Ecto neural progenitor cell (in vitro differentiated cells): Measurements from ENCODE around the gene C11orf16.
"Not testable (repeated sequence)": the region's sequence is repeated elsewhere in the genome, so short reads cannot be mapped to it uniquely, and the experiment has no call there.

Experiments
- DNase-seq: peaks from one replicate; pipeline ENCODE4 v3.0.0-alpha.2; 2018; ENCODE audit warnings: low spot score

The C11orf16 gene

DNA sequence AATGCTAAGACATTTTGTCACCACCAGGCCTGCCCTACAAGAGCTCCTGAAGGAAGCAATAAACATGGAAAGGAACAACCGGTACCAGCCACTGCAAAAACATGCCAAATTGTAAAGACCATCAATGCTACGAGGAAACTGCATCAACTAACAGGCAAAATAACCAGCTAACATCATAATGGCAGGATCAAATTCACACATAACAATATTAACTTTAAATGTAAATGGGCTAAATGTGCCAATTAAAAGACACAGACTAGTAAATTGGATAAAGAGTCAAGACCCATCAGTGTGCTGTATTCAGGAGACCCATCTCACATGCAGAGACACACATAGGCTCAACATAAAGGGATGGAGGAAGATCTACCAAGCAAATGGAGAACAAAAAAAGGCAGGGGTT is 41.6 kb downstream of the C11orf16 start:
- DNase-seq: not testable (repeated sequence)

DNA sequence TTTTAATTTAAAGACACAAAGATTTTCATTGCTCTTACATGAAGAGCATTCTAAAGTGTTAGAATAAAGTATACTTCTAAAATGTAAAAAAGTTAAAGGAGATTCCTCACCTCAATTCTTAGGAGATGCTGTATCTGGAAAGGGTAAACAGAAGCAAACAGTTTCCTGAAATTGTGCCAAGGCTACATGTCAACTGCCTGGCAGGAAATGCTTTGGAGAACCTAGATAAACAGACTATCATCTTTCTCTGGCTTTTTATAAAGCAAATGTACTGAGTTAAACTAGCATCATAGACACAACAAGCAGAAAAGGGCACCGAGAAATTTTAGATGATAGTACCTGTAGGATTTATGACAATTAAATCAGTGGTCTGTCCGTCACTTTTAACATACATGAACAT is 46.4 kb downstream of the C11orf16 start:
- DNase-seq: no peak

DNA sequence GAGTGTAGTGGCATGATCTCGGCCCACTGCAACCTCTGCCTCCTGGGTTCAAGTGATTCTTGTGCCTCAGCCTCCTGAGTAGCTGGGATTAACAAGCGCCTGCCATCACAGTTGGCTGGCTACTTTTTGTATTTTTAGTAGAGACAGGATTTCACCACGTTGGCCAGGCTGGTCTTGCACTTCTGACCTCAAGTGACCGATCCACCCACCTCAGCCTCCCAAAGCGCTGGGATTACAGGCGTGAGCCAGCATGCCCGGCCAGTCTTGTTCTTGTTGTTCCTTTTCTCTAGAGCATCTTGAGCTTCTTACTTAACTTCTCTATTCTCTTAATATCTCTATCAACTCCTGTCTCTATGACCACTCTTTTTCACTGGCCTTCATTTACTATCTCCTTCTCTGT is 51.2 kb downstream of the C11orf16 start:
- not testable (repeated sequence) for DNase-seq

DNA sequence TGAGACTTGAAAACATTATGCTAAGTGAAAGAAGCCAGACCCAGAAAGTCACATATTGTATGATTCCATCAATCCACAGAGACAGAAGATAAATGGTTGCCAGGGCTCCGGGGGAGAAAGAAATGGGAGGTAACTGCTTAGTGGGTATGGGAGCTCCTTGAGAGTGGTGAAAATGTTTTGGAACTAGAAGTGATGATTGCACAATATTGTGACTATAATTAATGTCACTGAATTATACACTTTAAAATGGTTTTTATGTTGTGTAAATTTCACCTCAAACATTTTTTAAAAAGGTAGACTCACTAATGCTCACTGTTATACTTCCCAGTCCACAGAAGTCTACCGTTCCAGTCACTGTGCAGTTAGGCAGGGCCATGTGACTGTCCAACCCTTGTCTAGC is 54.0 kb downstream of the C11orf16 start:
- DNase-seq: no peak

DNA sequence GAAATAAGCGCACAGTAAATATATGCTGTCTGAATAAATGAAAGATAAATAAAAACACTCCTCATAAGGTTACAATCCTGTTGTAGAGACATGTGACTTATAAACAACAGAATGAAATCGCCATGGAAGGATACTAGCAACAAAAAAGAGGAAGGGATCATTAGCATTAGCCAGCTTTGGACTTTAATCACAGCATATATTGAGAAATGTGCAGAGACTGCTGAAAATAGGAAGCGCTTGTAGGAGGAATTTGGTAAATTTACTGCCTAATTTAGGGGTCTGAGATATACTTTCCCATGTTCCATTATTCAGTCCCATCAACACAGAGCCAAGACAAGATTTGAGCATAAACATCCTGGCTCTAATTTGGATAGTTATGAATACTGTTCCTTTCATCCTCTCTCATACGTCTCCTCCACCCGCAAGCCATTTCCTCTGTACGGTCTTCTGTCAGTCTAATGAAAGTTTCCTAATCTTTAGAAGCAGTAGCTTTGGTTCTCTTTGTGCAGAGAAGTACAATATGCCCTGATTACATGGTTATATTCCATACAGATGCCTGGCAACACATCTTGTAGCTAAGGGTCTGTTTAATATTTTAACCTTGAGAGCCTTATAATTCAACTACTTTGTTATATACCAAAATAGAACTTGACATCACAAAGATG is 58.9 kb downstream of the C11orf16 start:
- no peak for DNase-seq

DNA sequence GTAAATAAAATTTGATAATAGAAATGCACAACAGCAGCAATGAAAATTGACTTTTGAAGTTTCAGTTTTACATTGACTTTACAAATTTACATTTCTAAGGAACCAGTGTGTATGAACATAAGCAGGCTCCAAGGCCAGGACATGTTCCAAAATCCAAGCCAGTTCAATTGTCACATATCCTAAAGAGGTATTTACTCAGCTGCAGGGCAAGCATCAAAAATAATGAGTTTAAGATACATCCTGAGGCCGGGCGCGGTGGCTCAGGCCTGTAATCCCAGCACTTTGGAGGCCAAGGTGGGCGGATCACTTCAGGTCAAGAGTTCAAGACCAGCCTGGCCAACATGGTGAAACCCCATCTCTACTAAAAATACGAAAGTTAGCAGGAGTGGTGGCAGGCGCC is 60.8 kb downstream of the C11orf16 start:
- DNase-seq: no peak

DNA sequence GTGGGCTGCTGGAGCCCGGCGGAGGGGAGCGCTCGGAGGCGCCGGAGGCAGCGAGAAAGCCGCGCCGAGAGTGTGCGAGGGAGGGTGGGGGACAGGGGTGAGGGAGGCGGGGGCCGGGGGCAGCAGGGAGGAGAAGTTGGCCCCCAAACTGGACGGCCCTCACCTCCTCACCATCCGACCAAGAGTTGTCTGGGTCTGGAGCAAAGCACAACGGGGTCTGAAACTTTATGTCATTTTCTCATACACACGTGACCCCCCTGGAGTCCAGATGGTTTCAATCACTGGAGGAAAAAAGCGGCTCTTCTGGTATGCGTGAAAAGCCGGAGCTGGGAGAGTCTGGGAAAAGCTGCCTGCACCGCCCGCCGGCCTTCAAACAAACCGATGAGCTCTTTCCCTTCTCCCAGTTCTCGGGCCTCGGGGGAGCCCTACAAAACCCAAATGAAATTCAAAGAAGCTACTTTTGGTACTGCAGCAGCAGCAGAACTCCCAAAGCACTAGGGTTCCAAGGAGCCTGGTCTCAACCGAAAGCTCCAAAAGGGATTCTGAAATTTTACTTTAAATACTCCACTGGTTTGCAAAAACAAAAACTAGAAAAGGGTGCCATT is 61.5 kb downstream of the C11orf16 start:
- peak; percentile 82 for DNase-seq

DNA sequence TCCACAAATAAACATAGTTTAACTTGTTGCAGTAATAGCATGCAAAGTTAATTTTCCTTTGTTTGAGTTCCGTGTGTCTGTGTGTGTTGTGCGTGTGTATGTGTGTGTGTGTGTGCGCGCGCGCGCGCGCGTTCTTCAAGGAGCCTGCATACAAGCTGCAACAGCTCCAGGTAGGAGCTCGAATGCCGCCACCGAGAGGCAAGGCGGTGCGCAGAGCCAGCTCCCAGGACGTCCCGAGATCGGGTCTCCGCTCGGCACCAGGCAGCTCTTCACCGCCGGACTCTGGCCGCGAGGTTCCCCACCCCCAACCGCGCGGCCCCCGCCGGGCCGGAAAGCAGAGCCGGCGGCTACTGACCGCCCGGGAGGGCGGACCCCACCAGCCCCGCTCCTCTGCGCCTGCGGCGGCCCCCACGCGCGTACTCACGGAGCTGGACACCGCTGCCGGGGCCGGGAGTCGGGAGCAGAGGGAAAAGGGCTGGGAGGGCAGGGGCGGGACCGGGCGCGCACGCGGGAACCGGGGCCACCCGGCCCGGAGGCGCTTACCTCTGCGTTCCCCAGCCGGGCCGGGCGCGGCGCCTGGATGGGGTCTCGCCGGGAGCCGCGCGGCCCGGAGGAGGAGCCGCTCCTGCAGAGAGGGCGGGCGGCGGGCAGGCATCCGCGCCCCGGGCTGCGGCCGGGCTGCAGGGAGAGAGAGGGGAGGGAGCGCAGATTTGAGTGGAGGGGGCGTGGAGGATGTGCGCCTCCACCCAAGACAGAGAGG is 62.2 kb downstream of the C11orf16 start:
- peak; percentile 85 for DNase-seq
